Activated T-helper 1 cell treated with anti-CD3 and anti-CD28 coated beads, Interleukin-12 subunit alpha, Interleukin-12 subunit beta, Interleukin-2, Interleukin-4 antibody, amounts not matched to agents 30 ng/mL and 10 ng/mL and 1 ng/mL, durations not matched to agents 14 hours and 24 hours and 36 hours (primary cell): ENCODE data around the gene RYR3. TPM values are rescaled to one million over a fixed set of nuclear protein-coding genes. Genes with fewer than 3 reads are reported as not detected.

ENCODE experiments used
- DNase-seq: peaks from one replicate; pipeline ENCODE4 v3.0.0; 2021; ENCODE audit warnings: low spot score
- H3K27ac Mint-ChIP-seq: one replicate; pipeline ENCODE4 v1.8.0; 2021; ENCODE audit warnings: mild to moderate bottlenecking, mixed read lengths
- H3K27me3 Mint-ChIP-seq: one replicate; pipeline ENCODE4 v1.8.0; 2022; ENCODE audit warnings: mild to moderate bottlenecking, moderate library complexity, mixed read lengths; ENCODE audit not compliant: insufficient read depth
- H3K36me3 Mint-ChIP-seq: one replicate; pipeline ENCODE4 v1.8.0; 2021; ENCODE audit warnings: low read depth, mixed read lengths
- H3K4me1 Mint-ChIP-seq: one replicate; pipeline ENCODE4 v1.8.0; 2021; ENCODE audit warnings: low read depth, mixed read lengths
- H3K4me3 Mint-ChIP-seq: one replicate; pipeline ENCODE4 v1.8.0; 2021; ENCODE audit warnings: mild to moderate bottlenecking, moderate library complexity, mixed read lengths
- H3K9me3 Mint-ChIP-seq: one replicate; pipeline ENCODE4 v1.8.0; 2021; ENCODE audit warnings: mixed read lengths
- intact Hi-C: fragments of 100-400 bp; cut with micrococcal nuclease; formaldehyde crosslinking; loops from one replicate; pipeline ENCODE4 v1.15.1; 2024
- total RNA-seq: library from RNA; stranded (reverse); gene quantifications from 2 replicates; pipeline ENCODE4 v1.2.3, GENCODE V29; 2022

Gene RYR3
- total RNA-seq, 1 donor from 2014 or later: not detected

DNA sequence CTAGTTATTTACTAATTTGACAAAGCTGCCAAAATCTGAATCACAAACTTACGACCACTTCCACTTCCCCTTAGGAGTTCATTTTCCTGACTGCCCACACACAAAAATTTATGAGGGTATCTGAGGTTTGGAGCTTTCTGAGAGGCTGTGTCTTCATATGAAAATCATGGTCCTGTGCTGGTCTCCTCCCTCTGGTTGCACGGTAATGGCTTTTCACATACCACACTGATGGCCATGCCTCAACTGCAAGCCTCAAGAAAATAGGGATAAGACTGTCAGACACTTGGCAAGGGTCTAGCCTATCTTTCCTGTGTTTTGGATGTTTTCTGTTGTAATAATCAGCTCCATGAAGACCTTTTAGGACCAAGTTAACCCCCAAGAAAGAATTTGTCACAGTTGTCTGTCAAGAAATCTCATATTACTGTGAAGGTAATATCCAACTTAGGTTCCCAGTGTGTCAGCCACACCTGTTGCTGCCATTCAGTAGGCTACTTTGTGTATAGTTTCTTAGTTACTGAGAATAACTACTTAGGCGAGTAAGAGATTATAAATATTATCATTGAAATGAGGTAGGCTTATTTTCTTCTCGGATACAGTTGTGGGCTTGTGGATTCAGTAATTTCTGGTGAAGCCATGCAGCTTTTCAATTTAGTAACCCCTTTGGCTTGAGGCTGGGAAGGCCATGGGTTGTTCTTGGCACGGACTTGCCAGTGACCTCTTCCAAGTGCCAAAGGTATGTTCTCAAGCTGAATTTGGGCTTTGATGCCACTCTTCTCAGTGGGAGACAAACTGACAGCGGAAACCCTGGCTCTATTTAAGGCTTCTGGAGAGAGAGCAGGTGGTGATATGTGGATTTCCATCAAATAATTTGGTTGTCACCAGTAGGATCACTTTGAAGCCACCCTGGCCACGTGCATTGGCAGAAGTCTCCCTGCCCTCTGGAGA is 101.1 kb downstream of the RYR3 start:
- Mint-ChIP-seq H3K27me3 (no peaks in the 10 kb centered on the region), H3K4me3 (no peak overlapping the region), H3K4me1 (no peaks in the 10 kb centered on the region), H3K27ac (no peak overlapping the region), H3K36me3 (no peaks in the 10 kb centered on the region), H3K9me3 (no peaks in the 10 kb centered on the region)
- intact Hi-C loops: no loop called here
- DNase-seq: no peak

DNA sequence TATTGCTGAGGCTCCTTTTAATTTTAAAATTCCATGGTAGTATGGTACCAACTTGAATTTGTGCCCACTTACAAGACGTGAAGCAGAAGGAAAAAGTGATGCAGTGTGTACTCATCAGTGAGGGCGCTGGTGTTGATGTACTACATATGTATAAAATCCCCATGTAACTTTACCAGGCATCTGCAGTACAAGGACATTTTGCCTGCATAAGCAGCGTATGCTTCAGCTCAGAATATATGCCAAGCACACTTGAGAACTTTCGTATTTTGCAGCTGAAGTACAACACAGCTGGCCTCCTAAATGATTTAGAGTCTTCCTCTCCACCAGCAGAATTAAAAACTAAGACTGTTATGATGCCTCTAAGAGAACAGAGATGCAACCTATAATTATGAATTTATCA is 108.9 kb downstream of the RYR3 start:
- Mint-ChIP-seq H3K27me3 (no peaks in the 10 kb centered on the region), H3K4me1 (no peaks in the 10 kb centered on the region), H3K27ac (no peak overlapping the region), H3K4me3 (no peak overlapping the region), H3K9me3 (no peaks in the 10 kb centered on the region), H3K36me3 (no peaks in the 10 kb centered on the region)
- intact Hi-C loops: no loop called here
- no peak for DNase-seq

DNA sequence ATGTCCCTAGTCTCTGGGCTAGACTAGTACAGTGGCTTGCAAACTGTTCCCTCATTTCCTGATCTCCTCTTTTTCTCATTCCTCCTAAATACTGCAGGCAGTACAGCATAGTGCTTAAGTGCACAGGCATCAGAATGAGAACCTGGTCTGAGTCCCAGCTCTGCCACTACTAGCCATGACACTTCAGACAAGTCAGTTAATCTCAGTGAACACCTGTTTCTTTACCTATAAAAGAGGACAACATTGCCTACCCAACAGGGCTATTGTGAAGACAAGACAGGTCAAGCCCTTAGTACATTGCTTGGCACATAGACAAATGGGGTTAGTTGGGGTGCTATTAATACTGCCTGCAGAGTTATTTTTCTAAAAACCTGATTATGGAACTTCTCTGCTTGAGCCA is 113.3 kb downstream of the RYR3 start:
- intact Hi-C loops: no loop called here
- H3K9me3 Mint-ChIP-seq: no peaks in the 10 kb centered on the region
- H3K27me3 Mint-ChIP-seq: no peaks in the 10 kb centered on the region
- H3K36me3 Mint-ChIP-seq: no peaks in the 10 kb centered on the region
- H3K4me1 Mint-ChIP-seq: no peaks in the 10 kb centered on the region
- no peak for DNase-seq
- no peak overlapping the region for H3K27ac Mint-ChIP-seq
- no peak overlapping the region for H3K4me3 Mint-ChIP-seq

DNA sequence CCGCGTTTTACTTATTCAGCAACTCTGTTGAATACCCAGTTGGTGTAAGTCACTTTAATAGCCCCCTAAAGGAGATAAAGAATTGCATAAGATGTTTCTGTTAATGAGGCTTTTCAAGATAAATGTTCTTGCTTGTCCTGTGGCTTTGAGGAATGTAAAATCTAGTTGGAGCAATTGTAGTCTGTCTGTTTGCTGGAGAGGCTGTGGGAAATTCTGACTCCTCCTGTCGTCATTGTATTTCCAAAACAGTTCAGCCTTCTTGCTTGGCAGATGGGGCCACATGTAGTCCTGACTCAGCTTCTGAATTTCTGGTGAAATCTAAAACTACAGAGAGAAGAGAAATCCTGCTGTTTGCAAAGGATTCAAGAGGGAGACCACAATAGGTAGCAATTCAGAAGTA is 114.4 kb downstream of the RYR3 start:
- Mint-ChIP-seq H3K27ac (no peak overlapping the region), H3K4me1 (no peaks in the 10 kb centered on the region), H3K4me3 (no peak overlapping the region), H3K9me3 (no peaks in the 10 kb centered on the region), H3K36me3 (no peaks in the 10 kb centered on the region), H3K27me3 (no peaks in the 10 kb centered on the region)
- intact Hi-C loops: no loop called here
- no peak for DNase-seq

DNA sequence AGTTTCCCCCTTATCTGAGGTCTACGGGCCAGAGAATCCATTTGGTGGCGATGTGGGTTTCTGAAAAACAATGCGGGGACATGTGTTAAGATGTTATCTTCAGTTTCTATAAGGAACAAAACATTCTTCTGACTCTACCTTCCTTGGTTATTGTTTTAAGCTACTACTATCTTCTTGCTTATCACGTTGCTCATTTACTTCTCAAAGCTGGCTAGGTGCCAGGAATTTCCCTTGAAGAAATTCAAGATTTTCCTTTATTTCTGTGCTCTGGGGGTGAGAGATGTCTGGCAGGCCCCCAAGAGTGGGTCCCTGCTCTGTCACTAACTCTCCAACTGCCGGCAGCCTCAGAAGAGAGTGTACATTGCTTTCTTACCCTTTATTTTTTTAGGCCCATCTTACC is 119.8 kb downstream of the RYR3 start:
- Mint-ChIP-seq H3K36me3 (no peaks in the 10 kb centered on the region), H3K9me3 (no peaks in the 10 kb centered on the region), H3K4me3 (no peak overlapping the region), H3K4me1 (no peaks in the 10 kb centered on the region), H3K27me3 (no peaks in the 10 kb centered on the region), H3K27ac (no peak overlapping the region)
- intact Hi-C loops: no loop called here
- no peak for DNase-seq

DNA sequence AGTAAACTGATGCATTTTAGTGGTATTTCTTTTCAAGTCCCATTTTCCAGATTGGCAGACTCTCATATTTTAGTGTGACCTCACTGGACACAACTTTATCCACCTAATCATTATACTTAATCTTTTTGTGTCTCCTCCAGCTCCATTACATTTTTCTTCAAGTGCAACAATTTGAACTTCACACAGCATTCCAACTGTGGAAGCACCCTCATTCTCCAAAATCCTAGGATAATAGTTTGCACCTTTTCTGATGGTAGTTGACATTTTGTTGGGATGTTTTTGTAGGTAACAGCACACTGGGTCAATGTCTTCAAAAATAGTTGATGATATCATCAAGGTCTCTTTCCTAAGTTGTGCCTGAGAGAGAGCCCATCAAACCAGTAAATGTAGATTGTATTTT is 123.1 kb downstream of the RYR3 start:
- no peaks in the 10 kb centered on the region for H3K4me1 Mint-ChIP-seq
- H3K27me3 Mint-ChIP-seq: no peaks in the 10 kb centered on the region
- intact Hi-C loops: no loop called here
- no peak for DNase-seq
- no peak overlapping the region for H3K27ac Mint-ChIP-seq
- H3K9me3 Mint-ChIP-seq: no peaks in the 10 kb centered on the region
- H3K36me3 Mint-ChIP-seq: no peaks in the 10 kb centered on the region
- no peak overlapping the region for H3K4me3 Mint-ChIP-seq

DNA sequence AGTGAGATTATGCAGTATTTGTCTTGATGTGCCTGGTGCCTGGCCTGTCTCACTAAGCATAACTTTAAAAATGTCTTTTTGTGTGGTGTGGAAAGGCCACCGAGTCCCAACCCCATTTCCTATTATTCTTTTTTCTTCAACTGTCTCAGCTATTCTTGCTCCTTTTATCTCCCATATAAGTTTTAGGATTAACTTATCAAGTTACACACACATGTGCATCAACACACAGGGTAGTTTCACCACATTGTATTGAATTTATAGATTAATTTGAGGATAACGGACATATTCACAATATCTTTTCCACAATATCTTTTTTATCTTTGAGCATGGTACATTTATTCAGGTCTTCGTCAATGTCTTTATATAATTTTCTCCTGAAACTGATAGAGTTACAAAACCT is 127.6 kb downstream of the RYR3 start:
- H3K4me1 Mint-ChIP-seq: no peaks in the 10 kb centered on the region
- no peak overlapping the region for H3K27ac Mint-ChIP-seq
- H3K27me3 Mint-ChIP-seq: peaks cover 3% of the 10 kb centered on the region
- no peaks in the 10 kb centered on the region for H3K36me3 Mint-ChIP-seq
- H3K9me3 Mint-ChIP-seq: no peaks in the 10 kb centered on the region
- H3K4me3 Mint-ChIP-seq: no peak overlapping the region
- DNase-seq: no peak
- intact Hi-C loops: no loop called here

DNA sequence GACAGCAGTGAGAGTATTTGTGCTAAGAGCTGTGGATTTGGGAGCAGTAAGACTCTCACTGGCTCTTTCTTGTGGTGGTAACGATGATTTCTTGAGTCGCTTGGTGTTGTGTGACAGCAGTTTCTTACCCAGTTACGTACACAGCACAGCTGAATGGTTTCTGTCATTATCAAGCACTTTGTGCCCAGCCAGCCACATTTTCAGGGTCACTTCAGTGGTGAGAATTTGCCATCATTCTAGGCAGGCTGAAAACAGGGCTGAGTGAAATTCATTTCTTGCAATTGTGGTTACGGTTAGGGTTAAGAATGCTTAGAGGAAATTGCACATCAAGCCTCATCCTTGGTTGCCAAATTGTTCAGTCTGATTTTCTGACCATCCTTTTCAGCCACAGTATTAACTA is 130.1 kb downstream of the RYR3 start:
- Mint-ChIP-seq H3K4me1 (no peaks in the 10 kb centered on the region), H3K4me3 (no peak overlapping the region), H3K9me3 (no peaks in the 10 kb centered on the region), H3K27ac (no peak overlapping the region), H3K27me3 (peaks cover 6% of the 10 kb centered on the region), H3K36me3 (no peaks in the 10 kb centered on the region)
- intact Hi-C loops: no loop called here
- DNase-seq: no peak

DNA sequence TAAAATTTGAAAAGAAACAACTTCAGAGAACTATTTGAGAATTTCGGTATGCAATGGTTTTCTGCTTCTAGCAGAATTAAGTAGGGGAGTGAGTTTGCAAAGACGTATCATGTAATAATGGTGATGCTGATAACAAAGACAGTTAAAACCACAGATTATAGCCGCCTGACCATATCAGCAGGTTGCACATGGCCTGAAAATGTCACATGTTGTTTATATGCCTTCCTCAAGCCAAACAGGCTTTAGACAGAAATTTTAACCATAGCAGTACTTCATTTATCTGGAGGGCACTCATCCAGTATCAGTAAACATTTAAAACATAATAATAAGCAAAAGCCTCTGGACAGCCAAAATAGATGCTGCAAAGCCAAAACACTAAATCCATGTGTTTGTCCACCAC is 131.7 kb downstream of the RYR3 start:
- Mint-ChIP-seq H3K27me3 (peaks cover 8% of the 10 kb centered on the region), H3K4me1 (no peaks in the 10 kb centered on the region)

DNA sequence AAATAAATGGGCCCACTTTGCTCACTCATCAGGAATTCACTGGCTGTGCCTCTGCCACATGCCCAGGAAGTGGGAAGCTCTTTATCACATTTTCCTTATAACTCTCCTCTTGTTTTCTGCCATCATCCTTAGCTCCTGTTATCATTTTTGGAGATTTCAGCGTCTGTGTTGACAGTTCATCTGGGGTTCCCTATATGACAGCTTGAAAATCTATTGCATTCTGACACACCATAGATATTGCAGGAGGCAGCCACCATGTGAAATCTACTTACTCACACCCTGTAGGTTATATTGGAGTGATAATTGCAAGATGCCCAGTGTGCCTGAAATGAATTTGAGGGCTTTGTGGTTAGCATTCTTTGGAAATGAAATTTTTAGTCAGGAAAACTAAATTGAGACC is 132.9 kb downstream of the RYR3 start:
- DNase-seq: no peak
- intact Hi-C loops: no loop called here
- H3K36me3 Mint-ChIP-seq: no peaks in the 10 kb centered on the region
- no peak overlapping the region for H3K4me3 Mint-ChIP-seq
- H3K9me3 Mint-ChIP-seq: no peaks in the 10 kb centered on the region
- peaks cover 8% of the 10 kb centered on the region for H3K27me3 Mint-ChIP-seq
- no peak overlapping the region for H3K27ac Mint-ChIP-seq
- H3K4me1 Mint-ChIP-seq: no peaks in the 10 kb centered on the region

More for the DNA sequence above, 131.7 kb downstream of the RYR3 start:
- intact Hi-C loops: no loop called here
- DNase-seq: no peak
- Mint-ChIP-seq H3K27ac (no peak overlapping the region), H3K4me3 (no peak overlapping the region), H3K36me3 (no peaks in the 10 kb centered on the region), H3K9me3 (no peaks in the 10 kb centered on the region)

DNA sequence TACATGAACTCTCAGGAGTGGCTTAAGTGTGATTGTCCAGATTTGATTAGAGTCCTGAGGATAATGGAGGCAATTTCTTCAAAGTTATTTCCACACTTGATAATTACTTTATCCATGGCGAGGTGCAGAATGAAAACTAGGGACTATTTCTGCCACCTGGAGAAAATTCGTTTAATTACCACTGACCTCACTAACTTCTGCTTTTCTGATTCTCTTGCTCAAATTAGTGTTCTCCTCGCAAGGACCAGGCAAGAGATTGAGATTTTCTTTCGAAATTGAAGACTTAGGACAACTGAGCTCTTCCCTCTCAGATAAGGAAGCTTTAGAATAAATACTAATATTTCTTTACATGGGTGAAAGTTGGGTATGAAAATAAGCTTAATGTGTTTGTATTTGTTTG is 135.2 kb downstream of the RYR3 start:
- Mint-ChIP-seq H3K27ac (no peak overlapping the region), H3K27me3 (peaks cover 10% of the 10 kb centered on the region), H3K36me3 (no peaks in the 10 kb centered on the region), H3K4me1 (no peaks in the 10 kb centered on the region), H3K4me3 (no peak overlapping the region), H3K9me3 (no peaks in the 10 kb centered on the region)
- intact Hi-C loops: no loop called here
- DNase-seq: no peak

DNA sequence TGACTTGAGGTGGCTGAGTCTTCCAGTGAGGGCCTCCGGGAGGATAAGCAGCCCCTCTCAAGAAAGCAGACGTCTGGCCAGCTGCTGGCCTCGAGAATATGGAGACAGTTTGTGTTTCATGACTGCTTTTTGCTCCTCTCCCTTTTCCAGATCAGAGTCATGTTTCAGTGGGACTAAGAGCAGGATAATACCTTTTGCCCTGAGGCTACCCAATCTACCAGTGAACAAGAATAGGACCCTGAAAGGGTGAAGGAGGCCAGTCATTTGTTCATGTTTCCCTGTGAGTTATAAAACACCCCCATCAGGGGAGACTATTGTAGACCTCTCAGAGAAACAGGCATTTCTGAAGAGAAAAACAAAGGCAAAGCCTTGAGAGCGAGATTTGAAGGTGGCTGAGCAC is 137.4 kb downstream of the RYR3 start:
- Mint-ChIP-seq H3K27me3 (peaks cover 9% of the 10 kb centered on the region), H3K4me1 (no peaks in the 10 kb centered on the region), H3K9me3 (no peaks in the 10 kb centered on the region), H3K27ac (no peak overlapping the region), H3K36me3 (no peaks in the 10 kb centered on the region), H3K4me3 (no peak overlapping the region)
- DNase-seq: no peak
- intact Hi-C loops: no loop called here

DNA sequence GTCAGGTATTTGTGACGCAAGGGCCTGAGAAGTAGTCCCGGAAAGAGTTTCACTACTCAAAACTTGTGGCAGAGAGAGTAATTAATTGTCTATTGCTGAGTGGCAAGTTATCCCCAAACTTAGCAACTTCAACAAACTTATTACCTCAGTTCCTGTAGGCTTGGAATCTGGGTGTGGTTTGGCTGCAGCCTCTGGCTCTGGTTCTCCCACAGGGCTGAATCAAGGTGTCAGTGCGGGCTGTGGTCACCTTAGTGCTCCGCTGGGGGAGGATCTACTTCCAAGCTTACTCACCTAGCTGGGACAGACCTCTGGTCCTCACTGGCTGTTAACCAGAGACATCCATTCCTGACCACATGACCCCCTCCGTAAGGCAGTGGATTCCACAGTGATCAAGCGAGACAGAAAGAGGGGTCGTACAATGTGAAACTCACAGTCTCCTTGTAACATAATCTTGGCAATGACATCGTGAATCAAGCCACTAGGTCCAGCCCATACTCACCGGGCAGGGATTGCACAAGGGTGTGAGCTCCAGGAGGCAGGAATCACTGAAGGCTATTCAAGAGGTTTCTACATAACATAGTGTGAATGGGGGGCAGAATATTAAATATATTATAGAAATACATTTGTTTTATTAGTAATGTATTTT is 138.3 kb downstream of the RYR3 start:
- no peak overlapping the region for H3K27ac Mint-ChIP-seq
- H3K9me3 Mint-ChIP-seq: no peaks in the 10 kb centered on the region
- H3K4me3 Mint-ChIP-seq: no peak overlapping the region
- DNase-seq: no peak
- H3K4me1 Mint-ChIP-seq: no peaks in the 10 kb centered on the region
- no peaks in the 10 kb centered on the region for H3K36me3 Mint-ChIP-seq
- intact Hi-C loops: no loop called here
- H3K27me3 Mint-ChIP-seq: peaks cover 9% of the 10 kb centered on the region
